ENCODE results near the gene PNMT. TPM values are rescaled to one million over a fixed set of nuclear protein-coding genes. Genes with fewer than 3 reads are reported as not detected.

Gene PNMT
- total and polyA plus RNA-seq, 3 experiments from 2014 or later, result 0.39 TPM; not detected in 2

- H3K9me3 Mint-ChIP-seq, result no peaks in the 10 kb centered on the region
- no peaks in the 10 kb centered on the region for H3K27me3 Mint-ChIP-seq
- Histone ChIP-seq H3K27ac (ENCODE audit: low read depth, low read length) (peak overlapping the region; percentile 41), H3K4me1 (ENCODE audit: insufficient read depth, low read length) (peaks cover 67% of the 10 kb centered on the region), H3K9me3 (ENCODE audit: low read length) (no peaks in the 10 kb centered on the region), H3K36me3 (ENCODE audit: insufficient read depth, low read length) (peaks cover 4% of the 10 kb centered on the region), H3K27me3 (ENCODE audit: insufficient read depth, low read length, poor library complexity, severe bottlenecking) (no peaks in the 10 kb centered on the region), H3K4me3 (ENCODE audit: low read length) (peak overlapping the region; percentile 24)
- H3K4me3 Mint-ChIP-seq, result peak overlapping the region; percentile 18 to 79 (median 62)
- peak; percentile 15 to 66 (median 53) for DNase-seq
- ChIA-PET POLR2A (interaction anchor here (0.5 kb wide), 1 partner anchor 12 kb away, joined by 3 read pairs; no protein-coding TSS in a partner anchor), CTCF (interaction anchor here (1.2 to 3.2 kb wide), 7 partner anchors 8 to 58 kb away, joined by 4 to 21 read pairs (median 6); partner anchors contain the start of genes PGAP3 and PNMT)
- peaks cover 10 to 27% (median 12%) of the 10 kb centered on the region in 3 donors for H3K36me3 Mint-ChIP-seq
- peak overlapping the region; percentile 92 to 98 (median 96) for H3K27ac Mint-ChIP-seq
- peaks cover 63 to 74% (median 67%) of the 10 kb centered on the region in 3 donors for H3K4me1 Mint-ChIP-seq
Observed at GRCh38 chr17:39679521-39680192, 11.4 kb downstream of the PNMT start.

- Histone ChIP-seq H3K4me3 (ENCODE audit: low read length) (no peak overlapping the region), H3K27ac (ENCODE audit: low read depth, low read length) (no peak overlapping the region), H3K36me3 (ENCODE audit: insufficient read depth, low read length) (peaks cover 4% of the 10 kb centered on the region), H3K27me3 (ENCODE audit: insufficient read depth, low read length, poor library complexity, severe bottlenecking) (no peaks in the 10 kb centered on the region), H3K9me3 (ENCODE audit: low read length) (no peaks in the 10 kb centered on the region), H3K4me1 (ENCODE audit: insufficient read depth, low read length) (peaks cover 38% of the 10 kb centered on the region)
- Mint-ChIP-seq H3K27me3 (no peaks in the 10 kb centered on the region), H3K9me3 (no peaks in the 10 kb centered on the region), H3K36me3 (peaks cover 13 to 44% (median 17%) of the 10 kb centered on the region in 3 donors), H3K4me3 (peak overlapping the region in 1 of 7 donors; percentile 4), H3K27ac (peak overlapping the region in 5 of 8 donors; percentile 38 to 87 (median 70)), H3K4me1 (peaks cover 51 to 64% (median 57%) of the 10 kb centered on the region in 3 donors)
- DNase-seq, result no peak
- ChIA-PET CTCF (interaction anchor here (1.9 kb wide), 1 partner anchor 15 kb away, joined by 7 read pairs; the partner anchor contains the start of gene PNMT), POLR2A (interaction anchor here (1.3 kb wide), 1 partner anchor 25 kb away, joined by 3 read pairs; no protein-coding TSS in a partner anchor)
Observed at GRCh38 chr17:39683295-39683939, 15.2 kb downstream of the PNMT start.

- H3K27me3 Mint-ChIP-seq, result no peaks in the 10 kb centered on the region
- H3K4me1 Mint-ChIP-seq, result peaks cover 46 to 61% (median 53%) of the 10 kb centered on the region in 3 donors
- DNase-seq, result no peak
- no peaks in the 10 kb centered on the region for H3K27me3 ChIP-seq (ENCODE audit: insufficient read depth, low read length, poor library complexity, severe bottlenecking)
- no peaks in the 10 kb centered on the region for H3K9me3 Mint-ChIP-seq
- no peaks in the 10 kb centered on the region for H3K9me3 ChIP-seq (ENCODE audit: low read length)
- peak overlapping the region in 1 of 7 donors; percentile 67 for H3K4me3 Mint-ChIP-seq
- CTCF ChIA-PET, result interaction anchor here (1.0 to 1.5 kb wide), 2 partner anchors 17 to 63 kb away, joined by 4 read pairs; partner anchors contain the start of gene PNMT
- peaks cover 12 to 44% (median 17%) of the 10 kb centered on the region in 3 donors for H3K36me3 Mint-ChIP-seq
- no peak overlapping the region for H3K27ac Mint-ChIP-seq
- H3K36me3 ChIP-seq (ENCODE audit: insufficient read depth, low read length), result peaks cover 4% of the 10 kb centered on the region
- peaks cover 35% of the 10 kb centered on the region for H3K4me1 ChIP-seq (ENCODE audit: insufficient read depth, low read length)
- H3K4me3 ChIP-seq (ENCODE audit: low read length), result no peak overlapping the region
- no peak overlapping the region for H3K27ac ChIP-seq (ENCODE audit: low read depth, low read length)
- POLR2A ChIA-PET, result interaction anchor here (1.3 kb wide), 1 partner anchor 26 kb away, joined by 3 read pairs; no protein-coding TSS in a partner anchor
Observed at GRCh38 chr17:39684369-39685192, 16.3 kb downstream of the PNMT start.

GRCh38 chr17:39687101-39687545, 18.9 kb downstream of the PNMT start:
- Mint-ChIP-seq H3K4me1 (peaks cover 30 to 41% (median 35%) of the 10 kb centered on the region in 3 donors), H3K27ac (peak overlapping the region; percentile 66 to 98 (median 97)), H3K27me3 (no peaks in the 10 kb centered on the region), H3K36me3 (peaks cover 10 to 37% (median 15%) of the 10 kb centered on the region in 3 donors), H3K9me3 (no peaks in the 10 kb centered on the region), H3K4me3 (peak overlapping the region; percentile 96 to 99 (median 97))
- Histone ChIP-seq H3K36me3 (ENCODE audit: insufficient read depth, low read length) (peaks cover 4% of the 10 kb centered on the region), H3K4me1 (ENCODE audit: insufficient read depth, low read length) (peaks cover 16% of the 10 kb centered on the region), H3K27ac (ENCODE audit: low read depth, low read length) (peak overlapping the region; percentile 78), H3K4me3 (ENCODE audit: low read length) (peak overlapping the region; percentile 88), H3K9me3 (ENCODE audit: low read length) (no peaks in the 10 kb centered on the region), H3K27me3 (ENCODE audit: insufficient read depth, low read length, poor library complexity, severe bottlenecking) (no peaks in the 10 kb centered on the region)
- ChIA-PET POLR2A (interaction anchor here (1.2 to 1.9 kb wide), 2 partner anchors 11 to 19 kb away, joined by 5 to 6 read pairs; partner anchors contain the start of gene PNMT), CTCF (interaction anchor here (1.1 to 2.3 kb wide), 6 partner anchors 10 to 66 kb away, joined by 3 to 11 read pairs (median 7); partner anchors contain the start of gene PNMT)
- no peak for DNase-seq

GRCh38 chr17:39687546-39688474, 19.6 kb downstream of the PNMT start, which contains the start of gene PGAP3:
TSS of gene PGAP3 (minus strand) at chr17:39688057. CDS start at chr17:39688014, 43 bp downstream.
- H3K9me3 ChIP-seq (ENCODE audit: low read length), result no peaks in the 10 kb centered on the region
- Mint-ChIP-seq H3K9me3 (no peaks in the 10 kb centered on the region), H3K4me3 (peak within 1 kb of the TSS; percentile 96 to 99 (median 97)), H3K4me1 (peaks cover 30 to 36% (median 31%) of the 10 kb centered on the region in 3 donors), H3K27me3 (no peaks in the 10 kb centered on the region), H3K27ac (peak within 1 kb of the TSS; percentile 95 to 99 (median 97)), H3K36me3 (peaks cover 10 to 32% (median 10%) of the 10 kb centered on the region in 3 donors)
- H3K4me3 ChIP-seq (ENCODE audit: low read length), result peak within 1 kb of the TSS; percentile 88
- H3K36me3 ChIP-seq (ENCODE audit: insufficient read depth, low read length), result peaks cover 4% of the 10 kb centered on the region
- peak; percentile 74 to 89 (median 82) for DNase-seq
- ChIA-PET POLR2A (interaction anchor here (0.6 to 1.9 kb wide), 5 partner anchors 12 to 238 kb away, joined by 3 to 6 read pairs (median 4); partner anchors contain the start of genes ERBB2 and PNMT), CTCF (interaction anchor here (1.0 to 2.3 kb wide), 10 partner anchors 8 to 99 kb away, joined by 3 to 11 read pairs (median 6); partner anchors contain the start of gene PNMT)
- no peaks in the 10 kb centered on the region for H3K27me3 ChIP-seq (ENCODE audit: insufficient read depth, low read length, poor library complexity, severe bottlenecking)
- H3K27ac ChIP-seq (ENCODE audit: low read depth, low read length), result peak within 1 kb of the TSS; percentile 78
- H3K4me1 ChIP-seq (ENCODE audit: insufficient read depth, low read length), result peaks cover 16% of the 10 kb centered on the region

GRCh38 chr17:39688475-39688835, 20.2 kb downstream of the PNMT start:
- H3K27ac ChIP-seq (ENCODE audit: low read depth, low read length), result peak overlapping the region; percentile 78
- no peak for DNase-seq
- POLR2A ChIA-PET, result interaction anchor here (0.6 to 1.9 kb wide), 5 partner anchors 11 to 238 kb away, joined by 3 to 6 read pairs (median 4); partner anchors contain the start of genes ERBB2 and PNMT

More at GRCh38 chr17:39688475-39688835, 20.2 kb downstream of the PNMT start:
- H3K36me3 ChIP-seq (ENCODE audit: insufficient read depth, low read length), result peaks cover 3% of the 10 kb centered on the region
- H3K9me3 ChIP-seq (ENCODE audit: low read length), result no peaks in the 10 kb centered on the region
- H3K4me3 Mint-ChIP-seq, result peak overlapping the region; percentile 96 to 99 (median 97)
- peaks cover 16% of the 10 kb centered on the region for H3K4me1 ChIP-seq (ENCODE audit: insufficient read depth, low read length)
- no peaks in the 10 kb centered on the region for H3K27me3 ChIP-seq (ENCODE audit: insufficient read depth, low read length, poor library complexity, severe bottlenecking)
- H3K4me3 ChIP-seq (ENCODE audit: low read length), result peak overlapping the region; percentile 88
- H3K4me1 Mint-ChIP-seq, result peaks cover 25 to 31% (median 31%) of the 10 kb centered on the region in 3 donors
- H3K9me3 Mint-ChIP-seq, result no peaks in the 10 kb centered on the region
- peaks cover 5 to 27% (median 7%) of the 10 kb centered on the region in 3 donors for H3K36me3 Mint-ChIP-seq
- H3K27me3 Mint-ChIP-seq, result no peaks in the 10 kb centered on the region
- CTCF ChIA-PET, result interaction anchor here (1.0 to 2.3 kb wide), 10 partner anchors 9 to 98 kb away, joined by 3 to 11 read pairs (median 6); partner anchors contain the start of gene PNMT
- peak overlapping the region; percentile 95 to 99 (median 97) for H3K27ac Mint-ChIP-seq
